CD4-positive, CD25-positive, alpha-beta regulatory T cell (primary cell): ENCODE results near the gene FCRL5. TPM values are rescaled to one million over a fixed set of nuclear protein-coding genes. Genes with fewer than 3 reads are reported as not detected.

ENCODE experiments used
- ATAC-seq, 2 donors: fragments of 150-1000 bp; cut with Tn5 transposase; one replicate each; pipeline ENCODE4 v1.10.0; 2021; ENCODE audit warnings: low read depth in 2 of 2, moderate number of reproducible peaks in 2 of 2, moderate library complexity in 1 of 2
- DNase-seq, 3 donors: peaks; one replicate each; pipeline versions ENCODE4 v3.0.0 to v3.0.0-alpha.2; 2012 to 2022; ENCODE audit warnings: mixed read lengths in 1 of 3
- H3K27ac ChIP-seq: one replicate; pipeline ENCODE4 v1.7.0; 2013; ENCODE audit warnings: mild to moderate bottlenecking, low read length; ENCODE audit not compliant: insufficient read depth, poor library complexity, severe bottlenecking
- H3K27me3 ChIP-seq: one replicate; pipeline ENCODE4 v1.7.0; 2013; ENCODE audit warnings: low read length; ENCODE audit not compliant: control insufficient read depth, insufficient read depth
- H3K36me3 ChIP-seq: one replicate; pipeline ENCODE4 v1.7.0; 2013; ENCODE audit warnings: mild to moderate bottlenecking, low read length, moderate library complexity; ENCODE audit not compliant: control insufficient read depth, insufficient read depth
- H3K4me1 ChIP-seq: 2 replicates; pipeline ENCODE4 v1.7.0; 2013; ENCODE audit warnings: mild to moderate bottlenecking, low read length; ENCODE audit not compliant: insufficient read depth, control insufficient read depth, poor library complexity, severe bottlenecking
- H3K4me3 ChIP-seq: one replicate; pipeline ENCODE4 v1.7.0; 2013; ENCODE audit warnings: low read depth, mild to moderate bottlenecking, low read length, moderate library complexity
- H3K9me3 ChIP-seq, 2 experiments: 1 replicate in 1 of 2; 2 replicates in 1 of 2; pipeline ENCODE4 v1.7.0; 2013; ENCODE audit warnings: low read length in 2 of 2, mild to moderate bottlenecking in 1 of 2, moderate library complexity in 1 of 2; ENCODE audit not compliant: control insufficient read depth in 2 of 2
- H3K27ac Mint-ChIP-seq, 3 donors: one replicate each; pipeline ENCODE4 v1.8.0; 2020 to 2022; ENCODE audit warnings: mild to moderate bottlenecking in 3 of 3, mixed read lengths in 3 of 3, moderate library complexity in 2 of 3
- H3K27me3 Mint-ChIP-seq: one replicate; pipeline ENCODE4 v1.8.0; 2022; ENCODE audit warnings: mild to moderate bottlenecking, mixed read lengths
- H3K36me3 Mint-ChIP-seq: one replicate; pipeline ENCODE4 v1.8.0; 2020; ENCODE audit warnings: mixed read lengths
- H3K4me1 Mint-ChIP-seq, 4 donors: one replicate each; pipeline ENCODE4 v1.8.0; 2020 to 2022; ENCODE audit warnings: mixed read lengths in 4 of 4, mild to moderate bottlenecking in 1 of 4
- H3K4me3 Mint-ChIP-seq, 4 donors: one replicate each; pipeline ENCODE4 v1.8.0; 2020 to 2022; ENCODE audit warnings: mild to moderate bottlenecking in 4 of 4, mixed read lengths in 4 of 4, moderate library complexity in 3 of 4
- H3K9me3 Mint-ChIP-seq, 7 donors: one replicate each; pipeline ENCODE4 v1.8.0; 2020 to 2022; ENCODE audit warnings: mixed read lengths in 7 of 7, mild to moderate bottlenecking in 3 of 7, moderate library complexity in 2 of 7
- polyA plus RNA-seq, 4 donors: library from polyadenylated mRNA; unstranded; fragments of 300-500 nt; fragmentation: Illumina TruSeq; gene quantifications; one replicate each; pipeline ENCODE4 v1.2.3, GENCODE V29; 2021
- total RNA-seq: library from RNA; stranded (reverse); gene quantifications from one replicate; pipeline ENCODE4 v1.2.3, GENCODE V29; 2022

FCRL5 gene
- total and polyA plus RNA-seq, 5 donors from 2014 or later: 0.22 TPM; not detected in 4

GRCh38 chr1:157523774-157524493, 28.4 kb downstream of the FCRL5 start:
- H3K4me3 ChIP-seq: peak overlapping the region; percentile 56
- Mint-ChIP-seq H3K27ac (peak overlapping the region in 2 of 3 donors; percentile 12 to 30), H3K27me3 (peaks cover 4% of the 10 kb centered on the region), H3K4me3 (peak overlapping the region in 3 of 4 donors; percentile 3 to 49 (median 18)), H3K4me1 (peaks cover 0 to 12% (median 7%) of the 10 kb centered on the region in 4 donors), H3K36me3 (no peaks in the 10 kb centered on the region), H3K9me3 (no peaks in the 10 kb centered on the region)
- H3K27ac ChIP-seq: no peak overlapping the region
- no peaks in the 10 kb centered on the region for H3K9me3 ChIP-seq
- H3K36me3 ChIP-seq: no peaks in the 10 kb centered on the region
- no peak for ATAC-seq
- H3K4me1 ChIP-seq: no peaks in the 10 kb centered on the region
- no peaks in the 10 kb centered on the region for H3K27me3 ChIP-seq
- DNase-seq: peak in 1 of 3 donors; percentile 41

- Mint-ChIP-seq H3K9me3 (no peaks in the 10 kb centered on the region), H3K27me3 (no peaks in the 10 kb centered on the region), H3K36me3 (no peaks in the 10 kb centered on the region), H3K4me3 (peak overlapping the region in 1 of 4 donors; percentile 75), H3K4me1 (peaks cover 0 to 12% (median 7%) of the 10 kb centered on the region in 4 donors), H3K27ac (no peak overlapping the region)
- Histone ChIP-seq H3K36me3 (no peaks in the 10 kb centered on the region), H3K9me3 (no peaks in the 10 kb centered on the region), H3K4me1 (no peaks in the 10 kb centered on the region), H3K27me3 (no peaks in the 10 kb centered on the region), H3K27ac (no peak overlapping the region), H3K4me3 (no peak overlapping the region)
- DNase-seq: no peak
- no peak for ATAC-seq
Measured at GRCh38 chr1:157521056-157521455, 31.3 kb downstream of the FCRL5 start.

- no peak overlapping the region for H3K4me3 ChIP-seq
- no peaks in the 10 kb centered on the region for H3K9me3 Mint-ChIP-seq
- no peaks in the 10 kb centered on the region for H3K36me3 Mint-ChIP-seq
- no peak overlapping the region for H3K27ac ChIP-seq
- peaks cover 0 to 12% (median 7%) of the 10 kb centered on the region in 4 donors for H3K4me1 Mint-ChIP-seq
- H3K4me1 ChIP-seq: no peaks in the 10 kb centered on the region
- no peak for DNase-seq
- H3K27ac Mint-ChIP-seq: no peak overlapping the region
- no peaks in the 10 kb centered on the region for H3K27me3 Mint-ChIP-seq
- no peak overlapping the region for H3K4me3 Mint-ChIP-seq
- H3K36me3 ChIP-seq: no peaks in the 10 kb centered on the region
- no peaks in the 10 kb centered on the region for H3K9me3 ChIP-seq
- no peaks in the 10 kb centered on the region for H3K27me3 ChIP-seq
- no peak for ATAC-seq
Measured at GRCh38 chr1:157520386-157520935, 31.9 kb downstream of the FCRL5 start.

- Mint-ChIP-seq H3K9me3 (no peaks in the 10 kb centered on the region), H3K36me3 (no peaks in the 10 kb centered on the region), H3K4me1 (peaks cover 0 to 12% (median 7%) of the 10 kb centered on the region in 4 donors), H3K4me3 (no peak overlapping the region), H3K27me3 (no peaks in the 10 kb centered on the region), H3K27ac (no peak overlapping the region)
- Histone ChIP-seq H3K27me3 (no peaks in the 10 kb centered on the region), H3K27ac (no peak overlapping the region), H3K9me3 (no peaks in the 10 kb centered on the region), H3K4me3 (no peak overlapping the region), H3K4me1 (no peaks in the 10 kb centered on the region), H3K36me3 (no peaks in the 10 kb centered on the region)
- no peak for ATAC-seq
- DNase-seq: no peak
Measured at GRCh38 chr1:157519451-157519850, 32.9 kb downstream of the FCRL5 start.

- Mint-ChIP-seq H3K36me3 (no peaks in the 10 kb centered on the region), H3K27me3 (no peaks in the 10 kb centered on the region), H3K27ac (no peak overlapping the region), H3K9me3 (no peaks in the 10 kb centered on the region), H3K4me3 (no peak overlapping the region), H3K4me1 (peaks cover 0 to 7% (median under 1%) of the 10 kb centered on the region in 4 donors)
- no peak for ATAC-seq
- H3K4me1 ChIP-seq: no peaks in the 10 kb centered on the region
- H3K36me3 ChIP-seq: no peaks in the 10 kb centered on the region
- H3K9me3 ChIP-seq: no peaks in the 10 kb centered on the region
- H3K27ac ChIP-seq: no peak overlapping the region
- no peak overlapping the region for H3K4me3 ChIP-seq
- no peak for DNase-seq
- H3K27me3 ChIP-seq: no peaks in the 10 kb centered on the region
Measured at GRCh38 chr1:157517016-157517415, 35.3 kb downstream of the FCRL5 start.

- no peak overlapping the region for H3K27ac ChIP-seq
- no peak overlapping the region for H3K4me3 ChIP-seq
- DNase-seq (no peak), ATAC-seq (no peak)
- no peaks in the 10 kb centered on the region for H3K36me3 Mint-ChIP-seq
- H3K4me1 ChIP-seq: no peaks in the 10 kb centered on the region
- no peaks in the 10 kb centered on the region for H3K27me3 ChIP-seq
- peaks cover 0 to 10% (median 2%) of the 10 kb centered on the region in 4 donors for H3K4me1 Mint-ChIP-seq
- no peak overlapping the region for H3K27ac Mint-ChIP-seq
- H3K4me3 Mint-ChIP-seq: no peak overlapping the region
- H3K27me3 Mint-ChIP-seq: no peaks in the 10 kb centered on the region
- no peaks in the 10 kb centered on the region for H3K9me3 ChIP-seq
- no peaks in the 10 kb centered on the region for H3K9me3 Mint-ChIP-seq
- H3K36me3 ChIP-seq: no peaks in the 10 kb centered on the region
Measured at GRCh38 chr1:157515709-157516108, 36.6 kb downstream of the FCRL5 start.

- no peaks in the 10 kb centered on the region for H3K27me3 Mint-ChIP-seq
- Histone ChIP-seq H3K27me3 (no peaks in the 10 kb centered on the region), H3K27ac (no peak overlapping the region), H3K9me3 (no peaks in the 10 kb centered on the region), H3K4me1 (no peaks in the 10 kb centered on the region), H3K36me3 (no peaks in the 10 kb centered on the region), H3K4me3 (no peak overlapping the region)
- ATAC-seq: no peak
- H3K27ac Mint-ChIP-seq: no peak overlapping the region
- DNase-seq: no peak
- H3K4me3 Mint-ChIP-seq: no peak overlapping the region
- peaks cover 0 to 10% (median 2%) of the 10 kb centered on the region in 4 donors for H3K4me1 Mint-ChIP-seq
- H3K36me3 Mint-ChIP-seq: no peaks in the 10 kb centered on the region
- H3K9me3 Mint-ChIP-seq: no peaks in the 10 kb centered on the region
Measured at GRCh38 chr1:157515141-157515540, 37.2 kb downstream of the FCRL5 start.
